Right lobe of liver (tissue), 6 donors: ENCODE data around the gene C7orf25. TPM values are rescaled to one million over a fixed set of nuclear protein-coding genes. Genes with fewer than 3 reads are reported as not detected.

Source experiments
- ATAC-seq, 4 donors: fragments of 200-7000 bp; cut with Tn5 transposase; one replicate each; pipeline ENCODE4 v1.9.1; 2020; ENCODE audit warnings: mild to moderate bottlenecking in 4 of 4, moderate library complexity in 4 of 4
- DNase-seq, 3 donors: peaks; one replicate each; pipeline ENCODE4 v3.0.0-alpha.2; 2020
- H3K27ac ChIP-seq, 3 donors: fragments of 200-600 bp; one replicate each; pipeline ENCODE4 v1.8.0; 2022
- H3K27me3 ChIP-seq, 2 donors: fragments of 200-600 bp; one replicate each; pipeline ENCODE4 v1.8.0; 2022
- H3K36me3 ChIP-seq, 4 donors: fragments of 200-600 bp; sonication (generic) in 1 of 4; one replicate each; pipeline versions ENCODE4 v1.5.1 to v1.8.0; 2017 to 2022; ENCODE audit warnings: control low read depth in 1 of 4
- H3K4me1 ChIP-seq, 4 donors: fragments of 200-600 bp; sonication (generic) in 1 of 4; one replicate each; pipeline versions ENCODE4 v1.5.1 to v1.8.0; 2017 to 2022; ENCODE audit warnings: control low read depth in 1 of 4
- H3K4me3 ChIP-seq, 3 donors: fragments of 200-600 bp; one replicate each; pipeline ENCODE4 v1.8.0; 2022
- H3K9me3 ChIP-seq, 4 donors: fragments of 200-600 bp; sonication (generic) in 1 of 4; one replicate each; pipeline versions ENCODE4 v1.5.1 to v1.8.0; 2017 to 2022; ENCODE audit warnings: control low read depth in 1 of 4
- CTCF ChIP-seq, 4 donors: fragments of 200-600 bp in 3 of 4; fragments of 450-650 bp in 1 of 4; IDR thresholded peaks; one replicate each; pipeline versions ENCODE4 v1.5.1 to v1.8.0; 2016 to 2022; ENCODE audit warnings: antibody characterized with exemption in 4 of 4, mild to moderate bottlenecking in 2 of 4
- POLR2A ChIP-seq: fragments of 450-650 bp; IDR thresholded peaks from one replicate; pipeline ENCODE4 v1.6.1; 2017; ENCODE audit warnings: antibody characterized with exemption, mild to moderate bottlenecking
- WGBS: methylation state at CpG from one replicate; pipeline ENCODE4 v1.1.6; 2018; ENCODE audit warnings: low coverage, low lambda C conversion rate; ENCODE audit not compliant: insufficient coverage; ENCODE audit errors: missing lambda C conversion rate; 5-methylcytosine and 5-hydroxymethylcytosine counted together
- intact Hi-C, 2 donors: fragments of 100-400 bp; cut with DNase I; formaldehyde crosslinking; loops; one replicate each; pipeline versions ENCODE4 v1.11.2 to v1.14.1; 2022
- total RNA-seq, 6 experiments: library from RNA; depleted of rRNA in 2 of 6; stranded (reverse); fragments of >200 nt in 2 of 6; fragmentation: NEBNext Ultra II Directional in 3 of 6; extraction: Animal tissue kit (Norgen Biotek cat#: 25700) in 3 of 6; gene quantifications; one replicate each; pipeline versions ENCODE4 v1.1.0 to v1.2.4, GENCODE V29; 2016 to 2023
- donor health status: DM: no; HTN: yes; CAD: no.
- donor health status: DM: no; HTN: no; CAD: no.
- donor health status: DM: no; HTN: no; CAD: no.
- donor health status: DM: no; HTN: yes; CAD: no.
- donor health status: DM: no; HTN: yes; CAD: no.

Gene C7orf25
- total RNA-seq, 6 experiments from 2014 or later, result 2.4 to 6.7 (median 3.7) TPM

DNA sequence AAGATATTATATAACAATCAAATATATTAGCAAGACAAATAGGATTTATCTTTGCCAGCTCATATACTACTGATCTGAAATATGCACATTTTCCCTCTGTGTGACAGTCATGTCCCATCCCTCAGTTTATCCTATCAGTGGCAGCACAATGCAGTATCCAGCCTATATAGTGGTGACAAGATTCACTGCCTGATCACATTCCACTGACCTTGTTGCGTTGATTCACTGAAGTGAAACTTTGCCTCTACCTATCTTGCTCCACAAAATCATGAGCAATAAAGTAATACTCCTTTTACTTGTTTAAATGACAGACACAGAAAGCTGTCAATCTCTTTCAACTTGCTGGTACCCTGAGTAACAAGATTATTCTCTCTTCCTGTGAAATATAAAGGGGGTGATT lies 13.8 kb upstream of the C7orf25 start:
- H3K27me3 ChIP-seq, result no peaks in the 10 kb centered on the region
- no peak for DNase-seq
- peaks cover 0 to 65% (median 24%) of the 10 kb centered on the region in 4 donors for H3K36me3 ChIP-seq
- H3K9me3 ChIP-seq, result no peaks in the 10 kb centered on the region
- H3K4me3 ChIP-seq, result no peak overlapping the region
- intact Hi-C loops, result no loop called here
- no peak for TF ChIP-seq CTCF (IDR thresholded peaks at IDR 0.05)
- no peak for TF ChIP-seq POLR2A
- WGBS, result 100% methylated on average over 1 of the region's 1 CpG
- no peak for ATAC-seq
- peaks cover 0 to 34% (median 13%) of the 10 kb centered on the region in 4 donors for H3K4me1 ChIP-seq
- H3K27ac ChIP-seq, result no peak overlapping the region

DNA sequence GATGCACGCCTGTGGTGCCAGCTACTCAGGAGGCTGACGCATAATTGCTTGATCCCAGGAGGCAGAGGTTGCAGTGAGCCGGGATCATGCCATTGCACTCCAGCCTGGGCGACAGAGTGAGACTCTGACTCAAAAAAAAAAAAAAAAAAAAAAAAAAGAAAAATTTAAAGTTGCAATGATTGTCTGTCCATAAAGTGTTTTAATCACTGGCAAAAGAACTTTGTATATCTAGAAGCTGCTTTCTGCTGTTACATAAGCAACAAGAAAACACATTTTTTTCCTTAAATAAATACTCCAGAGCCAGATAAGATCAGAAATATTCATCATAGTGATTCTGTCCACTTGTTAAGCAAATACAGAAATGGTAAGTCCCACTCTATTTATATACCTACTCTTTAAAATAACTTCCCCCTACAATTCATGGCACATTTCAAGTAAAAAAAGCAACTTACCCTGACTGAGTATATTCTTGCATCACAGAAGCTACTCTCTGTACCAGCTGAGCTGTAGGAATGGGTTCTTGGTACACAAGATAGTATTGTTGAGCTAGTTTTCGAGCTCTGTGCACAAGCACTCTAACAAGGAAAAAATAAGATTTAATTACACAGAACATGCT lies 12.5 kb upstream of the C7orf25 start:
- DNase-seq (no peak), ATAC-seq (no peak)
- WGBS, result 91% methylated on average over 5 of the region's 5 CpGs
- TF ChIP-seq POLR2A (no peak), CTCF (IDR thresholded peaks at IDR 0.05) (no peak)
- H3K4me3 ChIP-seq, result no peak overlapping the region
- peaks cover 0 to 21% (median 7%) of the 10 kb centered on the region in 4 donors for H3K4me1 ChIP-seq
- peaks cover 0 to 77% (median 28%) of the 10 kb centered on the region in 4 donors for H3K36me3 ChIP-seq
- no peaks in the 10 kb centered on the region for H3K27me3 ChIP-seq
- intact Hi-C loops, result no loop called here
- H3K27ac ChIP-seq, result no peak overlapping the region
- no peaks in the 10 kb centered on the region for H3K9me3 ChIP-seq

- intact Hi-C loops, result no loop called here
- H3K27me3 ChIP-seq, result no peaks in the 10 kb centered on the region
- DNase-seq, result no peak
- no peaks in the 10 kb centered on the region for H3K9me3 ChIP-seq
- TF ChIP-seq POLR2A (no peak), CTCF (IDR thresholded peaks at IDR 0.05) (no peak)
- no peak overlapping the region for H3K27ac ChIP-seq
- H3K4me3 ChIP-seq, result no peak overlapping the region
- peaks cover 0 to 3% (median 0%) of the 10 kb centered on the region in 4 donors for H3K4me1 ChIP-seq
- ATAC-seq, result no peak
- peaks cover 0 to 94% (median 32%) of the 10 kb centered on the region in 4 donors for H3K36me3 ChIP-seq
- 85% methylated on average over 3 of the region's 3 CpGs for WGBS
Observed at GRCh38 chr7:42922017-42922753, 10.3 kb upstream of the C7orf25 start.

DNA sequence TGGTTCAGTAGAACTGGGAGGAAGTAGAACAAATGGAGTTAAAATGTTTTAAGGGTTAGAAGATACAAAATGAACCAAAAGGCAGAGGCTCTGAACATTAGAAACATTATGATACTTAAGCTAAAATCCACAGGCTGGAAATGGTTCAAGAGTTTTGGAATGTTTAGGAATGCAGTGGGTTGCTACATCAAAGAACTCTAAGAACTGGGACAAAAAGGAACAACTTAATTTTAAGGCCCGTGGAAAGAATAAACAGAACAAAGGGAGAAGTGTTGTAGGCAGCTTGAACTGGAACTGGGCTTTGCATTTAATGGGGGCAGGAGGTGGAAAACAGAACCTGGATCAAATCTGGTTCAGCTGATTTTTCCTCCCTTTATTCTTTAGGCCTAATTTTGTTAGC lies 3.5 kb upstream of the C7orf25 start:
- Histone ChIP-seq H3K4me1 (peaks cover 0 to 9% (median 0%) of the 10 kb centered on the region in 4 donors), H3K27ac (no peak overlapping the region), H3K9me3 (no peaks in the 10 kb centered on the region), H3K4me3 (no peak overlapping the region), H3K36me3 (peaks cover 0 to 41% (median 14%) of the 10 kb centered on the region in 4 donors), H3K27me3 (no peaks in the 10 kb centered on the region)
- intact Hi-C loops, result no loop called here
- TF ChIP-seq POLR2A (no peak), CTCF (IDR thresholded peaks at IDR 0.05) (no peak)
- 33% methylated on average over 1 of the region's 1 CpG for WGBS
- no peak for DNase-seq
- ATAC-seq, result no peak
